ENCODE measurements around the gene TMEM52. TPM values are rescaled to one million over a fixed set of nuclear protein-coding genes. Genes with fewer than 3 reads are reported as not detected.
A peak's percentile ranks its signal among the peaks of the same experiment; 100 is the strongest.

The TMEM52 gene
- total and polyA plus RNA-seq, 2 of the 13 experiments (the other 11 are each of a cell fraction or from before 2014, with no cell fraction given) = 13.2 to 18.7 TPM

- TF ChIP-seq, protein P1, sequence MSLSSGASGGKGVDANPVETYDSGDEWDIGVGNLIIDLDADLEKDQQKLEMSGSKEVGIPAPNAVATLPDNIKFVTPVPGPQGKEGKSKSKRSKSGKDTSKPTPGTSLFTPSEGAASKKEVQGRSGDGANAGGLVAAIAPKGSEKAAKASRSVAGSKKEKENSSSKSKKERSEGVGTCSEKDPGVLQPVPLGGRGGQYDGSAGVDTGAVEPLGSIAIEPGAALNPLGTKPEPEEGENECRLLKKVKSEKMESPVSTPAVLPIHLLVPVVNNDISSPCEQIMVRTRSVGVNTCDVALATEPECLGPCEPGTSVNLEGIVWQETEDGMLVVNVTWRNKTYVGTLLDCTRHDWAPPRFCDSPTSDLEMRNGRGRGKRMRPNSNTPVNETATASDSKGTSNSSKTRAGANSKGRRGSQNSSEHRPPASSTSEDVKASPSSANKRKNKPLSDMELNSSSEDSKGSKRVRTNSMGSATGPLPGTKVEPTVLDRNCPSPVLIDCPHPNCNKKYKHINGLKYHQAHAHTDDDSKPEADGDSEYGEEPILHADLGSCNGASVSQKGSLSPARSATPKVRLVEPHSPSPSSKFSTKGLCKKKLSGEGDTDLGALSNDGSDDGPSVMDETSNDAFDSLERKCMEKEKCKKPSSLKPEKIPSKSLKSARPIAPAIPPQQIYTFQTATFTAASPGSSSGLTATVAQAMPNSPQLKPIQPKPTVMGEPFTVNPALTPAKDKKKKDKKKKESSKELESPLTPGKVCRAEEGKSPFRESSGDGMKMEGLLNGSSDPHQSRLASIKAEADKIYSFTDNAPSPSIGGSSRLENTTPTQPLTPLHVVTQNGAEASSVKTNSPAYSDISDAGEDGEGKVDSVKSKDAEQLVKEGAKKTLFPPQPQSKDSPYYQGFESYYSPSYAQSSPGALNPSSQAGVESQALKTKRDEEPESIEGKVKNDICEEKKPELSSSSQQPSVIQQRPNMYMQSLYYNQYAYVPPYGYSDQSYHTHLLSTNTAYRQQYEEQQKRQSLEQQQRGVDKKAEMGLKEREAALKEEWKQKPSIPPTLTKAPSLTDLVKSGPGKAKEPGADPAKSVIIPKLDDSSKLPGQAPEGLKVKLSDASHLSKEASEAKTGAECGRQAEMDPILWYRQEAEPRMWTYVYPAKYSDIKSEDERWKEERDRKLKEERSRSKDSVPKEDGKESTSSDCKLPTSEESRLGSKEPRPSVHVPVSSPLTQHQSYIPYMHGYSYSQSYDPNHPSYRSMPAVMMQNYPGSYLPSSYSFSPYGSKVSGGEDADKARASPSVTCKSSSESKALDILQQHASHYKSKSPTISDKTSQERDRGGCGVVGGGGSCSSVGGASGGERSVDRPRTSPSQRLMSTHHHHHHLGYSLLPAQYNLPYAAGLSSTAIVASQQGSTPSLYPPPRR (CRISPR knock-in tag; IDR thresholded peaks at IDR 0.05; ENCODE audit: borderline replicate concordance) = peak; percentile 23; the same call in 1 of the 2 replicates
- TF ChIP-seq ARID2 (CRISPR knock-in tag; IDR thresholded peaks at IDR 0.05; ENCODE audit: borderline replicate concordance) (no peak), SMC3 (IDR thresholded peaks at IDR 0.05; ENCODE audit: low read length) (no peak), CREB1 (IDR thresholded peaks at IDR 0.05) (no peak), CREB1 (CRISPR knock-in tag; IDR thresholded peaks at IDR 0.05) (no peak; the same call in 1 of the 2 replicates), SOX5 (CRISPR knock-in tag; IDR thresholded peaks at IDR 0.05; ENCODE audit: borderline replicate concordance) (no peak), ZNF44 (CRISPR knock-in tag; IDR thresholded peaks at IDR 0.05) (no peak), FUBP1 (CRISPR knock-in tag; IDR thresholded peaks at IDR 0.05; ENCODE audit: borderline replicate concordance) (no peak), PBX3 (CRISPR knock-in tag; IDR thresholded peaks at IDR 0.05; ENCODE audit: borderline replicate concordance) (no peak), MED1 (CRISPR knock-in tag; IDR thresholded peaks at IDR 0.05) (peak; percentile 57), GMEB2 (CRISPR knock-in tag; IDR thresholded peaks at IDR 0.05; ENCODE audit: low read depth) (no peak), ZZZ3 (CRISPR knock-in tag; IDR thresholded peaks at IDR 0.05; ENCODE audit: borderline replicate concordance) (no peak), SRY (CRISPR knock-in tag; IDR thresholded peaks at IDR 0.05) (0 out of 2 replicates have a peak, but pooled peaks have one; percentile 21), EED (CRISPR knock-in tag; IDR thresholded peaks at IDR 0.05) (no peak), THYN1 (CRISPR knock-in tag; IDR thresholded peaks at IDR 0.05; ENCODE audit: borderline replicate concordance, low read depth) (no peak), ZNF30 (CRISPR knock-in tag; IDR thresholded peaks at IDR 0.05) (no peak), NCOA5 (CRISPR knock-in tag; IDR thresholded peaks at IDR 0.05) (no peak), SSRP1 (CRISPR knock-in tag; IDR thresholded peaks at IDR 0.05) (peak; percentile 24; the same call in 1 of the 2 replicates)
- TF ChIP-seq, protein P2, sequence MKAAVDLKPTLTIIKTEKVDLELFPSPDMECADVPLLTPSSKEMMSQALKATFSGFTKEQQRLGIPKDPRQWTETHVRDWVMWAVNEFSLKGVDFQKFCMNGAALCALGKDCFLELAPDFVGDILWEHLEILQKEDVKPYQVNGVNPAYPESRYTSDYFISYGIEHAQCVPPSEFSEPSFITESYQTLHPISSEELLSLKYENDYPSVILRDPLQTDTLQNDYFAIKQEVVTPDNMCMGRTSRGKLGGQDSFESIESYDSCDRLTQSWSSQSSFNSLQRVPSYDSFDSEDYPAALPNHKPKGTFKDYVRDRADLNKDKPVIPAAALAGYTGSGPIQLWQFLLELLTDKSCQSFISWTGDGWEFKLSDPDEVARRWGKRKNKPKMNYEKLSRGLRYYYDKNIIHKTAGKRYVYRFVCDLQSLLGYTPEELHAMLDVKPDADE (CRISPR knock-in tag; IDR thresholded peaks at IDR 0.05) = no peak
Observed at GRCh38 chr1:1922956-1923833, 4.1 kb upstream of the TMEM52 start (continued).
